Measurements from ENCODE around the gene XYLB. TPM values are rescaled to one million over a fixed set of nuclear protein-coding genes. Genes with fewer than 3 reads are reported as not detected.

XYLB gene
- total RNA-seq, 1 experiment from 2014 or later, result 6.6 TPM

GRCh38 chr3:38446085-38446686 lies 99.6 kb downstream of the XYLB start:
- TF ChIP-seq, protein P1, sequence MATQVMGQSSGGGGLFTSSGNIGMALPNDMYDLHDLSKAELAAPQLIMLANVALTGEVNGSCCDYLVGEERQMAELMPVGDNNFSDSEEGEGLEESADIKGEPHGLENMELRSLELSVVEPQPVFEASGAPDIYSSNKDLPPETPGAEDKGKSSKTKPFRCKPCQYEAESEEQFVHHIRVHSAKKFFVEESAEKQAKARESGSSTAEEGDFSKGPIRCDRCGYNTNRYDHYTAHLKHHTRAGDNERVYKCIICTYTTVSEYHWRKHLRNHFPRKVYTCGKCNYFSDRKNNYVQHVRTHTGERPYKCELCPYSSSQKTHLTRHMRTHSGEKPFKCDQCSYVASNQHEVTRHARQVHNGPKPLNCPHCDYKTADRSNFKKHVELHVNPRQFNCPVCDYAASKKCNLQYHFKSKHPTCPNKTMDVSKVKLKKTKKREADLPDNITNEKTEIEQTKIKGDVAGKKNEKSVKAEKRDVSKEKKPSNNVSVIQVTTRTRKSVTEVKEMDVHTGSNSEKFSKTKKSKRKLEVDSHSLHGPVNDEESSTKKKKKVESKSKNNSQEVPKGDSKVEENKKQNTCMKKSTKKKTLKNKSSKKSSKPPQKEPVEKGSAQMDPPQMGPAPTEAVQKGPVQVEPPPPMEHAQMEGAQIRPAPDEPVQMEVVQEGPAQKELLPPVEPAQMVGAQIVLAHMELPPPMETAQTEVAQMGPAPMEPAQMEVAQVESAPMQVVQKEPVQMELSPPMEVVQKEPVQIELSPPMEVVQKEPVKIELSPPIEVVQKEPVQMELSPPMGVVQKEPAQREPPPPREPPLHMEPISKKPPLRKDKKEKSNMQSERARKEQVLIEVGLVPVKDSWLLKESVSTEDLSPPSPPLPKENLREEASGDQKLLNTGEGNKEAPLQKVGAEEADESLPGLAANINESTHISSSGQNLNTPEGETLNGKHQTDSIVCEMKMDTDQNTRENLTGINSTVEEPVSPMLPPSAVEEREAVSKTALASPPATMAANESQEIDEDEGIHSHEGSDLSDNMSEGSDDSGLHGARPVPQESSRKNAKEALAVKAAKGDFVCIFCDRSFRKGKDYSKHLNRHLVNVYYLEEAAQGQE (IDR thresholded peaks at IDR 0.05; ENCODE audit: insufficient read depth in 1 of 2, low read depth in 2 of 2, low read length in 1 of 2), result no peak
- no peak for TF ChIP-seq POLR2AphosphoS5 (IDR thresholded peaks at IDR 0.05; ENCODE audit: low read depth, low read length)
- TF ChIP-seq TCF7L2 (IDR thresholded peaks at IDR 0.05; ENCODE audit: low read depth, low read length), result no peak
- no peak for TF ChIP-seq SIN3A (IDR thresholded peaks at IDR 0.05; ENCODE audit: borderline replicate concordance, insufficient read depth, low read depth, low read length)
- Histone ChIP-seq H3K36me3 (ENCODE audit: control insufficient read depth, insufficient read depth, low read length) (no peaks in the 10 kb centered on the region), H3K27ac (ENCODE audit: low read length) (no peak overlapping the region), H3K9me3 (ENCODE audit: control insufficient read depth, insufficient read depth, low read depth, low read length) (no peaks in the 10 kb centered on the region), H3K27me3 (ENCODE audit: control insufficient read depth, insufficient read depth, low read length) (no peaks in the 10 kb centered on the region), H3K4me3 (ENCODE audit: low read depth in 2 of 2, low read length in 2 of 2) (no peak overlapping the region), H3K4me1 (ENCODE audit: control insufficient read depth, insufficient read depth, low read length) (no peaks in the 10 kb centered on the region)
- BruUV-seq (replicated peaks), result no TSS peak
- POLR2A ChIA-PET, result no interaction called here
- DNase-seq (ENCODE audit: low read depth, low spot score), result no peak
- intact Hi-C loops (cut with micrococcal nuclease; ENCODE audit: unreplicated experiment), result no loop called here
- CTCF ChIA-PET, result no interaction called here
- in situ Hi-C loops (cut with HindIII; ENCODE audit: low pct_unique_long_range_greater_than_20kb, low sequenced_read_pairs), result no loop called here
- no peak for ATAC-seq

DNA sequence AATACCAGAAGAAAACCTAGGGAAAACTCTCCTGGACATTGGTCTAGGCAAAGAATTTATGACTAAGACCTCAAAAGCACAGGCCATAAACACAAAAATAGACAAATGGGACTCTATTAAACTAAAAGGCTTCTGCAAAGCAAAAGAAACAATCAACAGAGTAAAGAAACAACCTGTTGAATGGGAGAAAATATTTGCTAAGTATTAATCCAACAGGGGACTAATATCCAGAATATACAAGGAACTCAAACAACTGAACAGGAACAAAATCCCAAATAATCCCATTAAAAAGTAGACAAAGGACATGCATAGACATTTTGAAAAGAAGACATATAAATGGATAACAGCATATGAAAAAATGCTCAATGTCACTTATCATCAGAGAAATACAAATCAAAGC lies 100.2 kb downstream of the XYLB start:
- TF ChIP-seq, protein P1 (IDR thresholded peaks at IDR 0.05; ENCODE audit: insufficient read depth in 1 of 2, low read depth in 2 of 2, low read length in 1 of 2), result no peak
- TF ChIP-seq SIN3A (IDR thresholded peaks at IDR 0.05; ENCODE audit: borderline replicate concordance, insufficient read depth, low read depth, low read length) (no peak), TCF7L2 (IDR thresholded peaks at IDR 0.05; ENCODE audit: low read depth, low read length) (no peak), POLR2AphosphoS5 (IDR thresholded peaks at IDR 0.05; ENCODE audit: low read depth, low read length) (no peak)
- TF ChIP-seq, protein P2, sequence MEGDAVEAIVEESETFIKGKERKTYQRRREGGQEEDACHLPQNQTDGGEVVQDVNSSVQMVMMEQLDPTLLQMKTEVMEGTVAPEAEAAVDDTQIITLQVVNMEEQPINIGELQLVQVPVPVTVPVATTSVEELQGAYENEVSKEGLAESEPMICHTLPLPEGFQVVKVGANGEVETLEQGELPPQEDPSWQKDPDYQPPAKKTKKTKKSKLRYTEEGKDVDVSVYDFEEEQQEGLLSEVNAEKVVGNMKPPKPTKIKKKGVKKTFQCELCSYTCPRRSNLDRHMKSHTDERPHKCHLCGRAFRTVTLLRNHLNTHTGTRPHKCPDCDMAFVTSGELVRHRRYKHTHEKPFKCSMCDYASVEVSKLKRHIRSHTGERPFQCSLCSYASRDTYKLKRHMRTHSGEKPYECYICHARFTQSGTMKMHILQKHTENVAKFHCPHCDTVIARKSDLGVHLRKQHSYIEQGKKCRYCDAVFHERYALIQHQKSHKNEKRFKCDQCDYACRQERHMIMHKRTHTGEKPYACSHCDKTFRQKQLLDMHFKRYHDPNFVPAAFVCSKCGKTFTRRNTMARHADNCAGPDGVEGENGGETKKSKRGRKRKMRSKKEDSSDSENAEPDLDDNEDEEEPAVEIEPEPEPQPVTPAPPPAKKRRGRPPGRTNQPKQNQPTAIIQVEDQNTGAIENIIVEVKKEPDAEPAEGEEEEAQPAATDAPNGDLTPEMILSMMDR (IDR thresholded peaks at IDR 0.05), result no peak
- Histone ChIP-seq H3K9me3 (ENCODE audit: control insufficient read depth, insufficient read depth, low read depth, low read length) (no peaks in the 10 kb centered on the region), H3K27me3 (ENCODE audit: control insufficient read depth, insufficient read depth, low read length) (no peaks in the 10 kb centered on the region), H3K4me3 (ENCODE audit: low read depth in 2 of 2, low read length in 2 of 2) (no peak overlapping the region), H3K27ac (ENCODE audit: low read length) (no peak overlapping the region), H3K36me3 (ENCODE audit: control insufficient read depth, insufficient read depth, low read length) (no peaks in the 10 kb centered on the region), H3K4me1 (ENCODE audit: control insufficient read depth, insufficient read depth, low read length) (no peaks in the 10 kb centered on the region)
- no TSS peak for BruUV-seq (replicated peaks)
- intact Hi-C loops (cut with micrococcal nuclease; ENCODE audit: unreplicated experiment), result no loop called here
- ChIA-PET CTCF (no interaction called here), POLR2A (no interaction called here)
- ATAC-seq, result no peak
- in situ Hi-C loops (cut with HindIII; ENCODE audit: low pct_unique_long_range_greater_than_20kb, low sequenced_read_pairs), result no loop called here
- no peak for DNase-seq (ENCODE audit: low read depth, low spot score)

Measured in Panc1 (cell line).